ENCODE results near the gene SARNP.

Gene SARNP

GRCh38 chr12:55743406-55744339 is 73.9 kb downstream of the SARNP start:
- peak in 2 of 3 donors; percentile 37 to 44 for DNase-seq (ENCODE audit: low read depth in 2 of 3, low spot score in 1 of 3)

- peak; percentile 48 to 71 (median 54) for DNase-seq (ENCODE audit: low read depth in 2 of 3, low spot score in 1 of 3)
Observed at GRCh38 chr12:55742719-55743405, 74.7 kb downstream of the SARNP start, which contains the start of gene GDF11. Gene GDF11, plus strand, starts transcription at chr12:55743122. Its CDS starts 195 bp downstream, at chr12:55743317.

- no peak for DNase-seq (ENCODE audit: low read depth in 2 of 3, low spot score in 1 of 3)
Observed at GRCh38 chr12:55741931-55742680, 75.4 kb downstream of the SARNP start.

- DNase-seq (ENCODE audit: low read depth in 2 of 3, low spot score in 1 of 3): no peak
Observed at GRCh38 chr12:55739025-55739378, 78.5 kb downstream of the SARNP start.

GRCh38 chr12:55738123-55739024 is 79.2 kb downstream of the SARNP start:
- peak; percentile 69 to 99 (median 69) for DNase-seq (ENCODE audit: low read depth in 2 of 3, low spot score in 1 of 3)

GRCh38 chr12:55737581-55738122 is 79.9 kb downstream of the SARNP start:
- no peak for DNase-seq (ENCODE audit: low read depth in 2 of 3, low spot score in 1 of 3)

GRCh38 chr12:55736780-55737580 is 80.5 kb downstream of the SARNP start:
- peak in 1 of 3 donors; percentile 62 for DNase-seq (ENCODE audit: low read depth in 2 of 3, low spot score in 1 of 3)

GRCh38 chr12:55736076-55736475 is 81.4 kb downstream of the SARNP start:
- no peak for DNase-seq (ENCODE audit: low read depth in 2 of 3, low spot score in 1 of 3)

GRCh38 chr12:55734595-55734994 is 82.9 kb downstream of the SARNP start:
- DNase-seq (ENCODE audit: low read depth in 2 of 3, low spot score in 1 of 3): no peak

- DNase-seq (ENCODE audit: low read depth in 2 of 3, low spot score in 1 of 3): no peak
Observed at GRCh38 chr12:55733858-55734257, 83.7 kb downstream of the SARNP start.

GRCh38 chr12:55733021-55733555 is 84.4 kb downstream of the SARNP start:
- no peak for DNase-seq (ENCODE audit: low read depth in 2 of 3, low spot score in 1 of 3)

GRCh38 chr12:55732288-55732687 is 85.2 kb downstream of the SARNP start:
- DNase-seq (ENCODE audit: low read depth in 2 of 3, low spot score in 1 of 3): no peak

- no peak for DNase-seq (ENCODE audit: low read depth in 2 of 3, low spot score in 1 of 3)
Observed at GRCh38 chr12:55729819-55730818, 87.4 kb downstream of the SARNP start.

GRCh38 chr12:55728939-55729818 is 88.3 kb downstream of the SARNP start, which contains the start of gene CD63:
Gene CD63, minus strand, starts transcription at chr12:55729009. Its CDS starts 668 bp downstream, at chr12:55728341.
- DNase-seq (ENCODE audit: low read depth in 2 of 3, low spot score in 1 of 3): peak in 2 of 3 donors; percentile 62 to 71

GRCh38 chr12:55728186-55728938 is 89.2 kb downstream of the SARNP start:
- no peak for DNase-seq (ENCODE audit: low read depth in 2 of 3, low spot score in 1 of 3)

- DNase-seq (ENCODE audit: low read depth in 2 of 3, low spot score in 1 of 3): no peak
Observed at GRCh38 chr12:55727643-55728185, 89.8 kb downstream of the SARNP start.

Measured in stimulated activated CD4-positive, alpha-beta T cell treated with anti-CD3 and anti-CD28 coated beads, Interleukin-12 subunit alpha, Interleukin-12 subunit beta, amount 100 ng/mL, for 48 hours (primary cell).